HG02571 (cell line): ENCODE data around the gene OTC.

Experiments
- ATAC-seq: cut with Tn5 transposase; IDR thresholded peaks from one replicate; pipeline ENCODE4 v1.9.1; 2021; ENCODE audit warnings: mild to moderate bottlenecking, moderate library complexity; ENCODE audit not compliant: unreplicated experiment

OTC gene

DNA sequence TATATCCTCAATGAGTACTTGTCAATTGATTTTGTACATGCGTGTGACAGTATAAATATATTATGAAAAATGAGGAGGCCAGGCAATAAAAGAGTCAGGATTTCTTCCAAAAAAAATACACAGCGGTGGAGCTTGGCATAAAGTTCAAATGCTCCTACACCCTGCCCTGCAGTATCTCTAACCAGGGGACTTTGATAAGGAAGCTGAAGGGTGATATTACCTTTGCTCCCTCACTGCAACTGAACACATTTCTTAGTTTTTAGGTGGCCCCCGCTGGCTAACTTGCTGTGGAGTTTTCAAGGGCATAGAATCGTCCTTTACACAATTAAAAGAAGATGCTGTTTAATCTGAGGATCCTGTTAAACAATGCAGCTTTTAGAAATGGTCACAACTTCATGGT, at the start of gene OTC:
OTC (plus strand) TSS at position 243 of the 400 bp plus-strand sequence; CDS start at position 336, 93 bp downstream.
- ATAC-seq: no peak

DNA sequence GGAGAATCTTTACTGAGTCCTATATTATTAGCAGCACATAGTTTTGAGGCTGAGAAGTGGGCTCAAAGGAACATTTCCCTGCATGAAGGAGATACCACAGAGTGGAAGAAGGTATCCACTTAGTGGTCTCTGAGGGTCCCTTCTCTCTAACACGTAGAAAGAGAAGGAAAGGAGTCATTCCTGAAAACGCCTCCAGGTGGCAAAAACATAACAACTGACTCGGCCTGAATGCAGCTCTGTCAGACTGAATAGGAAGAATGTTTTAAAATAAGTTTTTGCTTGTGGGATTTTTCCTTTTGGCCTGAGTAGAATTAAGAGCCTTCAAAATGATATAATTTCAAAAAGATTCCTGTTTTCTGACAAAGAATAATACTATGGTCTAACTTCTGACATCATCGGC, 48.4 kb upstream of the OTC start:
- no peak for ATAC-seq

DNA sequence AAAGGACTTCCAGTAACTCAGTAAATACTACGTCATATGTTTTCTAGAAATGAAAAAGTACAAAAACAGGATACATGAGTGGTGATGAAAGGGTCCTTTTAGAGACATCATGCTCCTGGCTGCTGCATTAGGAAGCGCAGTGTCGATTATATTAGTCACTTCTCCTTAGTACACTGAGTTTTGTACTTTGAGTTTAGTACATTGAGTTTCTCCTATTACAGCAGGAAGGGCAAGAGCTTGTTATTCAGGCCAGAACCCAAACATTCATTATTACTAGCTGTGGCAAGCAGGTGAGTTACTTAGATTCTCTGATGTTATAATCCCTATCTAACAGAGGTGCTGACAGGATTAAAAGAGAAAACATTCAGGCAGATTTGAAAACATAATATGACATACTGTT, 46.4 kb upstream of the OTC start:
- no peak for ATAC-seq

DNA sequence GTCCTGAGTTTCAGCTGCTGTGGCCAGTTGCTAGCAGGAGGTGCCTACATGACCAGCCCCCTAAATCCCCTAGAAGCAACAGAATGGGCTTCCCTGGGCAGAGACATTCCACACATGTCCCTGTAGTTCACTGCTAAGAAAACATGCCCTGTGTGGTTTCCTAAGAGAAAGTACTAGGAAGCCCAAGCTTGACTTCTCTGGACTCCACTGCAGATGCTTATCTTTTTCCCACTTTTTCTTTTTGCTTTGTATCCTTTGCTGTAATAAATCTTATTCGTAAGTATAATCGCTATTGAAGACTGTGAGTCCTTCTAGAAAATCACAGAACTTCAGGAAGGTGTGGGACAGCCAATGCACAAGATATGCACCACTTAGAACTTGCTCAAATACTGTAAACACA, 40.7 kb upstream of the OTC start:
- no peak for ATAC-seq

DNA sequence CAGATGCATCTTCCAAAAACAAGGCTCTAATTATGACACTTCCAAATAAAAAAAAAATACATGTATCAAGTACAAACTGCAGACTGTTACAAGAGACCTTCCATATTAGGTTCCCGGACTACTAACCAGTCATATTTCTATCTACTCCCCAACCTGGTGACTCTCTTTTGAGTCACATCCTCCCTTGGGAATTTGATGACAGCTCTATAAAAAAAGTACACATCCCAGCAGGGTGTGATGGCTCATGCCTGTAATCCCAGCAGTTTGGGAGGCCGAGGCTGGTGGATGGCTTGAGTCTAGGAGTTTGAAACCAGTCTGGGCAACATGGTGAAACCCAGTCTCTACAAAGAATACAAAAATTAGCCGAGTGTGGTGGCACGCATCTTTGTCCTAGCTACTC, 40.0 kb upstream of the OTC start:
- no peak for ATAC-seq

DNA sequence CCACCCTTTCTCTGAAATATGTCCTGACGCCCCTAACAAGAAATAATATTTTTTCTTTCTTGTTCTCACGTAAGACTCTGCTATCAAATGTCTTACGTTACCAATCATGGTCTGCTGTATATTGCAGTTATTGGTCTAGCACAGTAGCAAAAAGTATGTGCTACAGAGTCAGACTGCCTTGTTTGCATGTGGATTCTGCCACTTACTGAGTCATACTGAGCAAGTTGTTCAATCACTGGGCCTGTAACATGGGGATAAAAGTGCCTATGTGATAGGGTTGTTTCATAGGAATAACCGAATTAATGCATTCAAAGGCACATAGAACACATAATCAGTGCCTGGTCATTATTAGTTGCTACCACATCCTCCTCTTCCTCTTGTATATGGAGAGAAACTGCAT, 39.2 kb upstream of the OTC start:
- ATAC-seq: no peak

DNA sequence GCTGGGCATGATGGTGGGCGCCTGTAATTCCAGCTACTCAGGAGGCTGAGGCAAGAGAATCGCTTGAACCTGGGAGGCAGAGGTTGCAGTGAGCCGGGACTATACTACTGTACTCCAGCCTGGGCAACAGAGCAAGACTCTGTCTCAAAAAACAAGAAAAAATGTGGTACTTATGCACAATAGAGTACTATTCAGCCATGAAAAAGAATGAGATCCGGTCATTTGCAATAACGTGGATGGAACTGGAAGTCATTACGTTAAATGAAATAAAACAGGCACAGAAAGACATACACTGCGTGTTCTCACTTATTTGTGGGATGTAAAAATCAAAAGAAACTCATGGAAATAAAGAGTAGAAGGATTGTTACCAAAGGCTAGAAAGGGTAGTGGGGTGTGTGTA, 37.2 kb upstream of the OTC start:
- ATAC-seq: no peak

DNA sequence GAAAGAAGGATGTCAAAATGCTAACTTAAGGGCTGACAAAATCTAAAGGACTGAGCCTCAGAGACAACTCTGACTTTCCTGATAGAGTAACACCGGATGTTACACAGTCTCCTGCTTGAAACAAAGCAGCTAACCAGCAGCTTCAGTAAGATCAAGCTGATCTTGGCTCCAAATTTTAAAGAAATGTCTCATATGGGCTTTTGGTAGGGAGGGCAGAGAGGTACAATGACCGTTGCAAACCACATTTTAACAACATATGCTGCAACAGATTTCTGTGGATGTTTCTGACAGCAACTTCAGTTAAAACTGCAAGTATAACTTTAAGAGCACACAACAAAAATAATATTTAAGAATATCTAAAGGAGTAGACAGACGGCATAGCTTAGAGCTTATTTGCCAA, 34.2 kb upstream of the OTC start:
- ATAC-seq: no peak

DNA sequence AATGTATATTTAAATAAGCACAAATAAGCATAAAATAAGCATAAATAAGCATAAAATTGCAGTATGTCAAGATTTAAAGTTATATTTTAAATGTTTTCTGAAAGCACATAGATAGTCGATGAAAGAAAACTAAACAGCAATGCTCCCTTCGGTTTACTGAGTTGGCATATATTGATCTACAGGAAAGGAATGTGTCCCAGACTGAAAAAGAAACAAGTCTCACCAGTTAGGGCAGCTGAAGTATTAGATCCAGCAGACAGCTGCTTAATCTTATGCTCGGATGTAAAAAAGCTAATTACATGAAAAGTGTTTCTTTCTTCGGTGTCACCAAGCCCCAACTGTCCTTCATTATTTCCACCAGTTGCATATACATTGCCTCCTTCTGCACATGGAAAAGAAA, 33.8 kb upstream of the OTC start:
- no peak for ATAC-seq

DNA sequence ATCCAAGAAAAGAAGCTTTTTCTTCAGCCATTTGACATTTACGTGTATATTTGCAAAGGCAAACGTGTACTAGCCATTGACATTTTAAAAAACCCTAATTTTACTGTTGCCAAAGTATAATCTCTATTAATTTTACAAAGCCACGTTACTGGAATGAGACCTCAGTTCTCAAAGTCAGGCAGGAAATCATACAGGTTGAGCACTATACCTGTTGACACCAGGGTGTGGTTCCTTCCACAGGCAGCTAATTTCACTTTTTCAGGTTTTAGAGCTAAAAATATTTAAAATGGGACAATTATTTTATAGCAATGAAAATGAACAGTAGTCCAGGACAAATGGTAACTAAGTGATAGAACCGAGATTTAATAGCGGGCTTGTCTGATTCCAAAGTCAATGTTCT, 31.6 kb upstream of the OTC start:
- ATAC-seq: no peak

DNA sequence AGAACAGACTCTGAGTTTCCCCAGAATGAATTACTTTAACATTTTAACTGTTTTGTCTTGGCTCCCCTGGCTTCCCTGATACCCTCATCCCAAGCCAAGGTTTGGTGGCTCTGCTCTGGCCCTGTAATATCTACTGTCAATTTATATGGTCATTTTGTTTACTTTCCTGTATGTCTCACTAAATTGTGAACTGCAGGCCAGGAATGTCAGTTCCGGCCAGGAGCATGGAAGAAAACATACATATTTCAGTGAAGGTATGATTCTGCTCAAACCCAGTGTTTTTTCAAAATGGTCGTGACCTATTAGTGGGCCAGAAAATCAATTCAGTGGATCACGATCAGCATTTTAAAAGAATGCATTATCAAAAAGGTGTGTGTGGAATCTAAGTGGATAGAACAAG, 26.3 kb upstream of the OTC start:
- ATAC-seq: no peak

DNA sequence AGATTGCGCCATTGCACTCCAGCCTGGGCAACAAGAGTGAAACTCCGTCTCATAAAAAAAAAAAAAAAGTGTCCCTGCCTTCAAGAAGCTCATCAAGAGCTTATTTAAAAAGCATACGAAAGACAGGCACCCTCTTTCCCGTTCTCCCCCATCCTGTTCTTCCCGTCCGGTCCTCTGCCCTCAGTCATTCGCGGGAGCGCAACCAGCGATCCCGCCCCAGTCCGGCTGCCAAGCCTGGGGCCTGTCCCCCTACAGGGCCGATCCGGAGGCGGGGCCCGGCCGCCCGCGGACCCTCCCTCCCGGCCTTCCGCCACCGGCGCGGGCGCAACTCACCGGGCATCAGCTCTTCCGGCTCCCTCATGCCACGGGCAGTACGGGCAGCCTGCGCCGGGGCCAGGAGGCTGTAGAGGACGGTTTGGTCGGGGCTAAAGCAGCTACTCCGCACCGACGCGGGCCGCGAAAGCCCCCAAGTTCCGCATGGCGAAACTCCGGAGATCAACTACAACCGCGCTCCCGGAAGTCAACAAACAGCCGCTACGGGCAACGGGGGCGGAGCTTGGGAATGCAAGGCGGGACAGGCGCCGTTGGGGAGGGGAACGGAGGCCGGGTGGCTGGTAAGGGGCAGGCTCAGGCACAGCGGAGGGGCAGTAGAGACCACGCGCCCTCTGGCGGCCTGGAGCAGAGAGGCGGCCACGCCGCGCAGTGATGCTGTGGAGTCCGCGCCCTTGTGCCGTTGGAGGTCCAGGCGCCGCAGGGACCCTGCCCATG, 25.2 kb upstream of the OTC start, which contains the start of gene RPGR:
RPGR (minus strand) TSS at position 503 of the 768 bp plus-strand sequence; CDS start at position 361, 142 bp downstream.
- ATAC-seq: peak; percentile 97

DNA sequence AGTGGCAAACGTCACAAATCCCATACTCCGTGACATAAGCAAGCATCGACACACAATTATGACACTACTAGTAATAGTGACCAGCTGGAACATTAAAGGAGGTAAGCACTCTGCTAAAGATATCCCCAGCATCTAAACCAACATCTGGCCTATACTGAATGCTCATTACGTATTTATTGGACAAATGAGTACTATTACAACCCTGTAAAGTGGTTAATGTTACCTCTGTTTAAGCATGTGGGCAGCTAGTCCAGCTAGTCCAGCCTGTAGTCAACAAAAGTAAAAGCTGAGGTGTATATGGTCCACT, 24.7 kb upstream of the OTC start:
- no peak for ATAC-seq

DNA sequence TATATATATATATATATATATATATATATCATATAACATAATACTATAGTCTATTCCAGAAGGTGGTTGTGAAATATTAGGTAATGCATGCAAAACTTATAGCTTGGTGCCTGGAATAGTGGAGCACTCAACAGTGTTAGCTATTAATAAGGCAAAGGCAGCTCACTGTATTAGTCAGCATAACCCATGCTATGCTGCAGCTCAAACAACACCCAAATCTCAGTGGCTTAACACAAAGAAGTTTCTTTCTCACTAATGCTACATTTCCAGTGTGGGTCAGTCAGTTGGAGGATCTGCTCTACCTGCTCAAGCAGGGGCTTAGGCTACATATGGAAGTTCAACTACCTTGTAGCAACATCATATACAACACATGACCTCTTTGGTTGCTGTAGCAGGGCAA, 19.9 kb upstream of the OTC start:
- no peak for ATAC-seq

DNA sequence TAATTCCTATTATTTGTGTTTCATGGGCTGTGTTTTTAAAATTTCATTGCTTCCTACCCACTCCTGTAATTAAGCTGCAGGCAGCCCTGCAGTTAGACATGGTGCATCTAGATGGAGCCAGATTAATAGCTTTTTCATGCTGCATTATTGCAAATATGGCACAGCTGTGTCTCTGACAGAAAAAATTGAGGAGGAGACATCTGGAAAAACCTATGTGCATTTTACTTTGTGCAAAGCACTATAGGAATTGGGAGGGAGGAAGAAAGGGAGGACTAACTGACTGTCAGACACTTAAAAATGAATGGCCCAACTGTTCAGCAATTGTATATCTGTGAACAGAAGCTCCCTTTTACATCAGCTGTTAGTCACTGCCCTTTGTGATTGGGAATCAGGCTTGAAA, 17.0 kb upstream of the OTC start:
- ATAC-seq: no peak

DNA sequence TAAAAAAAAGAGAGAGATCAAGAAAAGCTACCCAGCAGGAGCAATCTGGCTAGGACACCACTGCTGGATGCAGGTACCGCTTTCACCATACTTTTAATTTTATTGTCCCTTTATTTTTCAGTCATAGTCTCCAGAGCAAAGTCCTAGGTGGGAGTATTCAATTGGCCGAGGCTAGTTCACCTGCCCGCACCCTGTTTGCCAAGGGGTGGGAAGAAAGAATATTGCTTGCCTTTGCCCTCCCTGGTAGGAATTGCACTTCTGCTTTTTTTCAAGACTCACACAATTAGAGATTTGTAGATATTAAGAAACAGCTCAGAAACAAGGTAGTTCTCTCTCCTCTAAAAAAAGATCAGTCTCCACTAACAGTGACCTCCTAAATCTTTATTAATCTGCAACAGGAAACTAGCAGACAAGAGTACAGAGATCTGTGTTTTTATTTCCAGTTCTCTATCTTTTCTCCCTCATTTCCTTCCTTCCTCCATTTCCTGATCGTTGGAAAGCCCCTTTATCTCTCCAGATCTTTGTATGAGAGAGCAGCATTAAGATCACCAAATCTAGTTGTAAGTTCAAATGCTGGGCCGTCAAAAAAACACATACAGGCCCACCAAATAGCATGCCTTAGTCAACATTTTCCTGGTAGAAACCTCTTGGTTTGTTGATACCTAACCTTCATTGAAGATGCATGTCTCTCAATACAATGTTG, 15.7 kb upstream of the OTC start:
- no peak for ATAC-seq

DNA sequence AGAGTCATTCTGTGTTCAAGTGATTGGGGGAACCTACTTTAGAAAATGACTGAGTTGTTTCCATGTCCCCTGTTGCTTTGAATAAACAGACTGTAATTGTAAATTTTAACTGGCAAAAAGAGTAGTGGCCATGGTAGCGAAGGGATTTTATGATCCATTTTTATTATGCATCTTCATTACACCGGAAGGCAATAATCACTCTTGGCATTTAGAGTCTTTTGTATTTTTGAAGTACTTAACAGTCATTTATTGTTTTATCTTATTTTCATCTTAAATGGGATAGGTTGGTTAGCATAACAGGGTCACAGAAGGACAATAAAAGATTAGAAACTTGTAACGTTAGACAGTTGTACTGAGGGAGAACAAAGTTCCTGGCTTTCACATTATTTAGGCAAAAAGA, 11.0 kb upstream of the OTC start:
- ATAC-seq: no peak

DNA sequence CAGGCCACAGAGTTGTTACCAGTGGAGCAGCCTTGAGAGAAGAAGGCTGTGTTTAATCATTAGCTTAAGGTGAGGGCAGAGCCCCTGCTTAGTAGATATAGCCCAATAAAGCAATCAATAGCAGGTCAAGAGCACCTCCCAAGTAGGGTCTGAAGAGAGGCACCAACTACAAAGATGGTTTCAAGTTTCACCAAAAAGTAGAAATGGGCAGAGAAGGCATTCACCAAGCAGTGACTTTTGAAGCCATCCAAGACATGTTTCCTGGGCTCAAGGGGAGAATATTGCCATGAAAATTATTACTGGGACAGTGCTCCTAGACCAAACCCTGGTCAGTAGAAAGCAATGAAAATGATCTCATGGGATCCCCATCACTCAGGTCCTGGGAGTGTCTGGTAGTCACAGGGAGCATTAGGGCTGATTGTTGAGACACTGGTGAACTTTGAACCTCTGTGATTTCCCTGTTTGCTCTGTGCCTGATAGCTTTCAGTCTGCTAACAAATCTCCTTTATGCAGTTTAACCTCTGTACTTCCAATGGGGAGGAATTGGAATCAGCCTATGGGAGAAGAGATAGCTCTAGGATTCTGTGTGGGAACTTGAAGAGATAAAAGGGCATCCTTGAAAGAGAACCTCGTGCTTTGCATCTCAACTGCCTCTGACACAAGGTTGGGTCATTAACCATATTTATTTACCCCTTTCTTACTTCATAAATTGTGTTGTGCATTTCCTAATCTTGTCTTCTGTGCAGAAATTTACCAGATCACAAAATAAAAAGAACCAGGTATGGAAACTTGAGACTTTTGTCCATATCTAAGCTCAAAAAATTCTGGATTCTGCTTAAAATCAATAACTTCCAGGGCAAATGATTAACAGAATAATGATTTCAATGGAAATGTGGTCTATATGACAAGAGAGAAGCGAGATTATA, 9.3 kb upstream of the OTC start:
- ATAC-seq: no peak

DNA sequence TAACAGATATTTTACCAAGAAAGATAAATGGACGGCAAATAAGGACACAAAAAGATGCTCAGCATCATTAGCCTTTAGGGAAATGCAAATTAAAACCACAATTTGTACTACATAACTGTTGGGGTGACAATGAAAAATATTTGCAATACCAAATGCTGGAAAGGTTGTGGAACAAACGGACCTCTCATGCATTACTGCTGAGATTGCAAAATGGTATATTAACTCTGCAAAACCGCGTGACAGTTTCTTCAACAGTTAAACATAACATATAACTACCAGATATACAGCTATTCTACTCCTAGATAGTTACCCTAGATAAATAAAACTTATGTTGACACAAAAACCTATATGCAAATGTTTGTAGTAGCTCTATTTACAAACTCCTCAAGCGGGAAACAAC, 6.3 kb upstream of the OTC start:
- ATAC-seq: no peak

DNA sequence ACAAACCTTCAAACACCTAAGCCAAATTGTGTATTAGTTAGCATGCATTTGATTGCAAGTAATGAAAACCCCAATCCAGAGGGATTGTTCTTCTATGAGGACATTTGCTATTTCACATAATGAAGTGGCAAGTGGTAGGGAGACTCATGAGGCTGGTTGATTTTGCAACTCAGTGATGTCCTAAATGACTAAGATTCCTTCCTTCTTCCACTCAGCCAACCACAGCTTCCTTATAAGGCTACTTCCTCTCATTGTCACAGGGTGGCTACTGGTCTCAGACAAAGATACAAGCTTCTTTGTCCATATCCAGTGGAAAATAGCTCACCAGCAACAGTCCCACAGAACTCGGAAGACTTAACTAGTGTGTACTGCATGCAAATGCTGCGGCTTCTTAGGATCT, 5.3 kb upstream of the OTC start:
- no peak for ATAC-seq

DNA sequence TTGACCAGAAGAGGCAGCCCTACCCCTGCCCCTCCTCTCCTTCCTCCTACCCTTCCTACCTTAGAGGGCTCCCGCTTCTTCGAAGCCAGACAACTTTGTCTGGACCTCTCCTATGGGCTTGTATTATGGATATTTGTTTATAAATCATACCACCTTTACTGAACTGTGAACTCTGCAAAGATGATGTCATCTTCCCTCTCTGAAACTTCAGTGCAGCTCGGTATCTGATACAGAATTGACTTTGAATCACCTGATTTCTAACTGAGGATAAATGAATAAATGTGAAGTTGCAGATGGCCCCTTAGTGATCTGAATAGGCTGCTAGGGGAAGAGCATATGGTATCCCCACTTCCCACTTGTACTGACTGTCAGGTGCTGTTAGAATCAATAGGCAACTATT, 1.1 kb upstream of the OTC start:
- no peak for ATAC-seq

DNA sequence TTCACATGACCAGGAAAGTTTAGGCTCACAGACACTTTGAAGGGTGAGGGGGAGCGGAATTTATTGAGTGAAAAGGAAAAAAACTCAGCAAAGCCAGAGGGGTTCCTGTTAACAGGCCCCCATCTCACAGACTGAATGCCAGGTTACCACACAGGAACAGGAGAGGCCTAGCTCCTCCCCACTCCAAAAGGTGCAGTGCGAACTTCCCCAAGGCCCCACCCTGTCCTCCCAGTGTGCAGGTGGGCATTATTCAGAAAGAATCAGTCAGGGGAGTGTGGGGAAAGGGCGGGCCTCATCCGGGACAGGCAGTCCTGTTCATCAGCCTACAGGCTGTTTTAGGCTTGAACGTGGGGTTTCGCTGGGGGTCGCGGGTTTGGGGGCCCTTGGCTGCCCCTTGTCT, 4.0 kb downstream of the OTC start:
- no peak for ATAC-seq
